HG03095 (cell line): ENCODE measurements around the gene NT5C1B.
"Not testable (repeated sequence)": the region's sequence is repeated elsewhere in the genome, so short reads cannot be mapped to it uniquely, and the experiment has no call there.

ENCODE experiments used
- ATAC-seq: cut with Tn5 transposase; IDR thresholded peaks from one replicate; pipeline ENCODE4 v1.9.1; 2021; ENCODE audit warnings: moderate library complexity; ENCODE audit not compliant: unreplicated experiment

NT5C1B gene

DNA sequence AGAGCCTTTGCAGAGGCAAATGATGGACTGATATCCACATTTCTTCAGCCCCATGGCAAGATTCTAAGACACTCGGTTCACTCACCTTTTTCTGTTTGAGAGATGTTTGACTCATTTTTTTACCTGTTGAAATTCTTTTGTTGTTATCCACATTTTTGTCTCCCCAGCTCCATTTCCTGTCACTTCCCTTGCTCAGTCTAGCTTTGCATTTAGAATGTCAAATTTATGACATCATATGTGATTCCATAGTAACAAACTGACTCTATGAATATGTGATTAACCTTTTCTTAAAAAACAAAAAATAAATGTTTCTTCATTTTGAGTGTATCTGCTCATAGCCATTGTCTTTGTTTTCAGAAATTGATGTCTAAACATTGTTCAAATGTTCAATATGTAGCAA is at the start of gene NT5C1B:
Gene NT5C1B, minus strand, starts transcription at position 216 of the 400 bp plus-strand sequence. Its CDS starts 101 bp downstream, at position 115.
- ATAC-seq: no peak

DNA sequence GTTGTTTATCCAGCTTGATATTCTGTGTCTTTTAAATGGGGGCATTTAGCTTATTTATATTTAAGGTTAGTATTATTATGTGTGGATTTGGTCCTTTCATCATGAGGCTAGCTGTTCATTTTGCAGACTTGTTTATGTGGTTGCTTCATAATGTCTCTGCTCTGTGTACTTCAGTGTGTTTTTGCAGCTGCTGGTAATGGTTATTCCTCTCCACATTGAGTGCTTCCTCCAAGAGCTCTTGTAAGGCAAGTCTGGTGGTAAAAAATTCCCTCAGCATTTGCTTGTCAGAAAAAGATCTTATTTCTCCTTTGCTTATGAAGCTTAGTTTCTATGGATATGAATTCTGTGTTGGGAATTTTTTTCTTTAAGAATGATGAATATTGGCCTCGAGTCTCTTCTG is 47.8 kb upstream of the NT5C1B start:
- ATAC-seq: no peak

DNA sequence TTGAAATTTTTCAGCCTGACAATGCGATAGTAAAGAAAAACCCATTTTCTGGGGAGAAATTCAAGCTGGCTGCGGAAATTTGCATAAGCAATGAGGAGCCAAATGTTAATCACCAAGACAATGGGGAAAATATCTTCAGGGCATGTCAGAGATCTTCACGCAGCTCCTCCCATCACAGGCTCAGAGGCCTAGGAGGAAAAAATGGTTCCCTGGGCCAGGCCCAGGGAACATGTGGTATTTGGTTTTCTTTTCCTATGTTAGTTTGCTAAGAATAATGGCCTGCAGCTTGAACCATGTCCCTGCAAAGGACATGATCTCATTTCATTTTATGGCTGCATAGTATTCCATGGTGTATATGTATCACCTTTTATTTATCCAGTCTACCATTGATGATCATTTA is 43.3 kb upstream of the NT5C1B start:
- ATAC-seq: not testable (repeated sequence)

DNA sequence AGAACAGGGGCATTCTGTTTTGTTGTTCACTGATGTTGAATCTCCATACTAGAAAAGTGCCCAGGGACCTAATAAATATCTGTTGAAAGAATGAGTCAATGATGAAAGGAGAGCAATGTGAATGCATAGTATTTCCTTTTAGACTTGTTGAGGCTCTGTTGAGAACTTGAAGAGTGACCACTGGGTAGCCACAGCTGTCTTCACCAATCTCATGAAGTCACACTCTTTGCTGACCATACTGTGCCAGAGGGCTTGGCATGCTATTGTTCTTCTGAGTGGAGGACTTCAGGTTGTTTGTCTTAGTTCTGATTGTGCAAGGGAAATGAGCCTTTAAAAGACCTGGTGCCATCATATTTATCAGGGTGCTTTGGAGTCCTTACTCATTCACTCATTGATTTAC is 41.6 kb upstream of the NT5C1B start:
- no peak for ATAC-seq

DNA sequence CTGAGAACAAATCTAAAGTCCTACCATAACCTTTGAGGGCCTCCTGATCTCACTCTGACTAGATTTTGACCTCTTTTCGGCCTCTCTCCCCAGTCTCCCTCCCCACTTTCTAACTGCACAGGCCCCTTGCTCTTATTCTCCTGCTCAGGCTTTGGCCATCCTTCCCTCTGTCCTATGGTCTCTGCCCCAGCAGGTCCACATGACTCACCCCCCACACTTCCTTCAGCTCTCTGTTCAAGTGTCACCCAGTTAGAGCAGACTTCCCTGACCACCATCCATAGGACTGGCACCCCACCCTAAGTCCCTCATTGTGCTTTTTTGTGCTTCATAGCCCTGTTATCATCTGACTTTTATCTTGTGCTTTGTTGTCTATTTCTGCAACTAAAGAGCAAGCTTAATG is 41.2 kb upstream of the NT5C1B start:
- no peak for ATAC-seq

DNA sequence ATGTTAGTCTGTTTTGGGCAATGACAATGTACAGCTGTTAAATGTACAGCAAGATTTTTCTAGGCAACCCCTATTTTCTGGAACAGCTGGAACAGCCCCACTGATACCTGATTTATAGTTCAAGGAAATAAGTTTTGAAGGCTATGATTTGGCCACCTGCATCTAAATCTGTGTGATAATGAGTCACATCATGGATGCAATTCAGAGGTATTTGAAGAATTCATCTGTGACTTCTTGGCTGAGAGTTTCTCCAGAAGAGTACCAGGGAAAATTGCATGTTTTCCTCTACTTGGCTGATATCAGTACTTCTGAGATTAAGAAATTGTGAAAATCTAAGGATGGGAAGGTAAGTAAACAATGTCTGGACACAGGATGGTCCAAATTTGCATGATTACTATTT is 40.7 kb upstream of the NT5C1B start:
- ATAC-seq: no peak

DNA sequence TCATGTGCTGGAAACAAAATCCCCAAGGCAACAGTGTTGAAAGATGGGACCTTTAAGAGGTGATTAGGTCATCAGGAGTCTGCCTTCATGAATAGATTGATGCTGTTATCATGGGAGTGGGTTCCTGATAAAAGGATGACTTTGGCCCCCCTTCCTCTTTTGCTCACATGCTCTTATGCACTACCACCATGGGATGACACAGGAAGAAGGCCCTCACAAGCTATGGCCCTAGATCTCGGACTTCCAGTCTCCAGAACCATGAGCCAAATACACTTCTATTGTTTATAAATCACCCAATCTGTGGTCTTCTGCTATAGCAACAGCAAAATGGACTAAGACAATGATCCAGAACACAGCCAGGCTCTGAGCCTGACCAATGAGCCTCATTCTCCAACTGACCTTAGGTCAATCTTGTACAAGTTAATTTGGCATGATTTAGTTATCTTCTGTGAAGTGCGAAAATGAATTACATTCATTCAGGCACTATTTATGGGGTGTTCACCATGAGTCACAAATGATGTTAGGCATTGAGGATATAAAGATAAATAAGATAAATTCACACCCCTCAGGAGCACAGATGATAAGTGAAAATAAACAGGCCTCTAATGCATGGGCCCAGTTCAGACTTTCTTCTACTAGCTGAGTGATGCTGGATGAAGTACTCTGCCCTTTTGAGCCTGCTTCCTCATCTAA is 37.7 kb upstream of the NT5C1B start:
- ATAC-seq: no peak

DNA sequence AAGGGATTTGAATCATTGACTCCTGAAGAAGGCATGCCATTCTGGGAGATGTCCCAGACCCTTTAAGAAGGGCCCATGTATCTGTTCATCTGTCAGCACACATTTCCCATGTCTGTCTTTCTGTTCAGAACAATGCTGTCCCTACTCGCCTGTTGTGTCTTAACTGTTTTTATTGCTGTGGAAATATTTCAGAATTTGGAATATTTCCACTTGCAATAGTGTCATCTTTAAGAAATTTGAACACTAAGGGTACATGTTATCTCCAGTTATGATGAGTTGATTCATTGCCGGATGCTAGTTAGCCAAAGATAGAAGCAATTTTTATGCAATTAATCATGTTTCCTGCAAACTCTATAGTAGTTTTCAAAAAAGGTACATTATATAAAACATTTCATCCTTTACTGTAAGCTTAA is 36.9 kb upstream of the NT5C1B start:
- no peak for ATAC-seq

DNA sequence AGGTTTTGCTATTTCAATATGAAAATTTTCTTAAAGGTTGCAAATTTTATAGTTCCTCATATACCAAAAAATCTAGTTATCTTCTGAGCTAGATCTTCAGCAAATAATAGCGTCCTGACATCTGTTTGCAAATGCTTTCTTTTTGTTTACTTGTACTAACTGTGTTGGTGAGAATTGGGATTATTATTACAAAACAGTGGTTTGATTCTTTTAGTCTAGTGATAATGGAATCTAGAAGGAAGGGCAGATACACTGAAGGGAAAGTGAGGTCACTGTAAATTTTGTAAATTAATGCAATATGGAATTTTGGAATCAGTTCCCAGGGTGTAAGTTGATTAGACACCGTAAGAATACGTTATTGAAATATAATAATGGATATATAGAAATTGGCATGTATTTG is 36.2 kb upstream of the NT5C1B start:
- ATAC-seq: no peak

DNA sequence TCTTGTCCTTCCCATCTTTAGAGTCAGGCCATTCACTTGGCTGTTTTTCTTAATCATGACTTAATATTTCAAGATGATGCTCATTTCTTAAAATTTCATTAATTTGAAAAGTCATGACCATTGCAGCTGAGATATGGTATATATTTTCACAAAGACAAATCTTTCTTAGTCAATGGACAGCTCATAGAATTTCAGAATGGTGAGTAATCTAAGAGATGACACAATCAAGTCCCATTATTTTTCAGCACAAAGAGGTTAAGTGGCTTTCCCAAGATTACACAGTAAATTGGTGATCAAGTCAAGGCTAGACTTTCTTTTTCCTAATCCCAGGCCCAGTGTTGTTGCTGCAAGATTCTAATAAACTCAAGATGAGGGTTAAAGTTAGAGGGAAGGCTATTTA is 34.4 kb upstream of the NT5C1B start:
- no peak for ATAC-seq

DNA sequence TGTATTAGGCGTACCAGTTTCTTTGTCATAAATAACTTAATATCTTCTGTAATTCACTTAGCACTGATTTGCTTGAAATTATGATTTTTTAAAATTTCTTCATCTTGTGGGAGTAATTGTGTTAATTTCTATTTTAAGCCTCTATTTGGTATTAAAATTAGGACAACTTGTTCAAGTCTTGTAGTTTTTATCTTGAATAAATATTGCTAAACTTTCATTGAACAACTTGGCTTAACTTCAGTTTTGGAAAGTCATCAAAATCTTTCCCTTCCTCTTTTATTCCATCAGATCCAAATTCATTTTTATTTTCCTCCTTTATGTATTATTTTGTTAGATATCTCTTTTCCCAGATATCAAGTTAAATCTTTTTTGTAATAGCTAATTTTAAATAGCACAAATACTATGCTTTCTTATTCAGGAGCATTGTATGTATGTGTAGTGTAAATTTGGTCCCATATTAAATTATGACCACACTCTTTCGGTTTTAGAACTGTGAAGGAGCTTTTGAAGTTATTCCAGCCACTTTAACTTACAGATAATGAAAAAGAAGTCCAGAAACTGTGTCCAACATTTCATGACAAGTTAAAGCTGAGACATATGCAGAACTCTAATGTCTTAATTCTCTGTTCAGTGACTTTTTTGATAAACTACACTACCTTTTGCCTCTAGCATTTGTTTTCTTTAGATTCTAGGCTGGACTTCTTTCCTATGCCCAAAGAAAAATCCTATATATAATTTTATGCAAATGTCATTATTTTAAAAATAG is 31.7 kb upstream of the NT5C1B start:
- ATAC-seq: no peak

DNA sequence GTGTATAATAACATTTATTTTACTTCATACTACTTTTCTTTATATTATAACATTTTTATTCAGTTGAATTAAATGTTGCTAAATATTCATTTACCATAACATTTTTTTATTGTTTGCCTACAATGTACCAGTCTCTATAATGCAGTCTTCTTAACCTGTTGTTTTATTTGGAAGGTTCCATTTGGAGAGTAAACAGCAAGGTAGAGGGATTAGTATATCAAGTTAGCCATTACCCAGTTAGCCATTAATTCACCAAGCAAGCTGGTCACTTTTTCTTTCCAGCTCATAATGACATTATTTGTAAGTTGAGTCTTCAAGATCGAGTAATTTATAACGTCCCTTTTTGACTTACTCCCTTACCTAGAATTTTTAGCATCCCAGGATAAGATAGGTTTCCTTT is 29.7 kb upstream of the NT5C1B start:
- no peak for ATAC-seq

DNA sequence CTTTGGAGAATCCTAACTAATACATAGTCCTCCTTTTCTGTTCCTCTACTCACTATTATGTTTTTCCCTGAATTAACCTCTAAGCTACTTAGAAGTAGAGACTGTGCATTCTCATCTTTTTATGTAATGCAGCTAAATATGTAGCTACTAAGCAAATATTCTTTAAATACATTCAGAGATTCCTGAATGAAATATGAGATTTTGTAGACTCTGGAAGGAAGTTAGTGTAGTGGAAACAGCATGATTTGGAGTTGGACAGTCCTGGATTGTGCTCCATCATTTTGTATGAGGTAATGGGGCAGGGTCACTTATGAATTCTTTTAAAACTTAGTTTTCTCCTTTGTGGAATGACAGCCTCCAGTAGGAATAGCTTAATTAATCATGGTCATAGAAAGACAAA is 24.7 kb upstream of the NT5C1B start:
- no peak for ATAC-seq

DNA sequence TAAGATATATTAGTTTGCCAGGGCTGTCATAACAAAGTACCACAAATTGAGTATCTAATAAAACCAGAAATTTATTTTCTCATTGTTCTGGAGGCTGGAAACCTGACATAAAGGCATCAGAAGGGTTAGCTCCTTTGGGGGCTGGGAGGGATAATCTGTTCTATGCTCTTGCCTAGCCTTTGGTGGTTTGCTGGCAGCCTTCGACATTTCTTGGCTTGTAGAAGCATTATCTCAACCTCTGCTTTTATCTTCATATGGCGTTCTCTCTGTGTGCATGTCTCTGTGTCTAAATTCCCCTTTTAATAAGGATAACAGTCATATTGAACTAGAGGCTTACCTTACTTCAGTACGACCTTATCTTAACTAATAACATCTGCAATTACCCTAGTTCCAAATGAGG is 22.8 kb upstream of the NT5C1B start:
- no peak for ATAC-seq

DNA sequence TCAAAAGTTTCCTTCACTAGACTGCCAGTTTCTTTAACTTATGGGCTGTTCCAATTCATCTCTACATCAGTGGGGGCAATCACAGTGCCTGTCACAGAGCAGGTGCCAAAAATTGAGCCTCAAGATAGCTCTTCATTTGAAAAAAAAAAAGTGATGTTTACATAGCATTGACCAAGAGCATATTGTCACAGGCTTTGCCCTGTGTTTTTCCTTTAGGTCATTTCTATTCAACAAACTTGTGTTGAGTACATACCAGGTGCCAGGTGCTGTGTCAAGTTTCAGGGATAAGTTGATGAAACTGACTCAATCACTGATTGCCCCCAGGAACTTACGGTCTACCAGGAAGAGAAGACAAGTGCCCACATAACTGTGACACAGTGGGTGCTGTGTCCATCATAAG is 22.2 kb upstream of the NT5C1B start:
- ATAC-seq: no peak

DNA sequence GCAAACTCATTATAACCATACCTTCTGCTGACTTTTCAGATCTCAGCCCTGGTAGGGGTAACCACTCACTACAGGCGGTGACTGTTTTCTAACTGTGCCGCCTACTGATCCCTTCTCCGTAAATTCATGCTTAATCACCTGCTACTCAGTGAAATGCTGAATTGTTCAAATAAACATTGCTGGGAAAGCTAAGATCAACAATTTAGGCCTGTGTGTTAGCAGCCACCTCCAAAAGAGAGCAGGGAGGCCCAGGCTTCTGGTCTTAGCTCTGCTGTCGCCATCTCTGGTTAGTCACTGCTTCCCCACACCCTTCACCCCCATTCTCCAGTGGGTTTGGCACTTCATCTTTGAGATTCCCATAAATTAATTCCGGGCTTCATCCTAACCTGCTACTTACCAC is 21.8 kb upstream of the NT5C1B start:
- ATAC-seq: no peak

DNA sequence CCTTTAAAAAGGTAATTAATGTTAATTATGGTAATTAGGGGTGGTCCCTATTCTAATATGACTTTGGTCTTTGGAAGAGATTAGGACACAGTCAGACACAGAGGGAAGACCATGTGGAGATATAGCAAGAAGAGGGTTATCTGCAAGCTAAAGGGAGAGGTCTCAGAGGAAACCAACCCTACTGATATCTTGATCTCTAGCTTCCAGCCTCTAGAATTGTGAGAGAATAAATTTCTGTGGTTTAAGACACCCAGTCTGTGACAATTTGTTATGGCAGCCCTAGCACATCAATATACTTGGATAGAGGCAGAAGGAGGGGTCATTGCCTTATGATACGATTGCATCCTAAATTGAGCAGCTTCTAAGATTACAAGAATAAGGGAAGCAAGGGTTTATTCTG is 21.3 kb upstream of the NT5C1B start:
- ATAC-seq: no peak

DNA sequence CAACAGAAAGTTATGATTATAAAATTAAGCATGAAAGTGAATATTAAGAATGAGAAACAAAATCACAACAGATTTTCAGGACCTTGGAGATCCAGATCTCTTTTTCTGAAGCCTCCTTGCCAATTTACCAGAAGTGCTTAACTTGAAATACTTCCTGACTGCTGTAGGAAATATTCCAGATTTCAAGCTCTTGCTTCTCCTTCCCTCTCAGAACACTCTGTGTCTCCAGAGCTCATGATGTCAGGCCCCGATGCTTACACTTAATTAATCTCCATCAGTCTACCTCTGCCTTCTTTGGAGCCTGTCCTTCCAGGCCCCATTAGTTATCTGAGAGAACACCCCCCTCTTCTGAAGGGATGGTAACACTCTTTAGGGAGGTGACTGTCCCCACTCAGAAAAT is 20.7 kb upstream of the NT5C1B start:
- no peak for ATAC-seq

DNA sequence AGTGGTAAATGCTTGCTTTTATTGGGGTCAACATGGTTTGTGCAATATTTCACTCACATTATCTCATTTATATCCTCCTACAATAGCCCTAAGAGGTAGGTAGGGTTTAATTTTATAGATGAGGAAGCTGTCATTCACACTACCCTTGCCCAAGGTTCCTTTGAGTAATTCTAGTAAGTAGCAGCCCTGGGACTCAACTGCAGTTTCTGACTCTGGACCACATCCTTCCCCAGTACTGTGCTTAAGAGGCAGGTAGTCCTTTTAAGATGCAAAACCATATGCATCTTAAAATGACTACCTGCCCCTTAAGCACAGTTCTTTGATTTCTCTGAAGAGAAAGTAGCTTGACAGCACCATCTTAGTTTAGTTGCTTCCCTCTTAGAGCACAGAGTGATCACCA is 15.7 kb upstream of the NT5C1B start:
- peak; percentile 69 for ATAC-seq

DNA sequence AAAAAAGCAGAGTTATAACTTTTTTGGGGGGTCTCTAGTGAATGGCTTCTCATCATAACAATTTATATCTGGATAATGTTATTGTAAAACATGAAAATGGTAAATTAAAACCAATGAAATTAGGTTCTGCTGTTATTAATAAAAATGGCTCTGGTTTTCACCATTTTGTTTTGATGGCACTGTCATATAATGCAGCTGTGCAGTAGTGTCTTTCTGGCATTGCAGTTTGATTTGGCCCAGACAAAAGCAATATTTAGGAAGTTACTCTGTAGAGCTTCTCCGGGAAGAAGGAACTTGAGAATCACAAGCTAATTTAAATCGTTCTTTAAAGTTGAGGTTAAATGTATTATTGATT is 15.1 kb upstream of the NT5C1B start:
- ATAC-seq: no peak

DNA sequence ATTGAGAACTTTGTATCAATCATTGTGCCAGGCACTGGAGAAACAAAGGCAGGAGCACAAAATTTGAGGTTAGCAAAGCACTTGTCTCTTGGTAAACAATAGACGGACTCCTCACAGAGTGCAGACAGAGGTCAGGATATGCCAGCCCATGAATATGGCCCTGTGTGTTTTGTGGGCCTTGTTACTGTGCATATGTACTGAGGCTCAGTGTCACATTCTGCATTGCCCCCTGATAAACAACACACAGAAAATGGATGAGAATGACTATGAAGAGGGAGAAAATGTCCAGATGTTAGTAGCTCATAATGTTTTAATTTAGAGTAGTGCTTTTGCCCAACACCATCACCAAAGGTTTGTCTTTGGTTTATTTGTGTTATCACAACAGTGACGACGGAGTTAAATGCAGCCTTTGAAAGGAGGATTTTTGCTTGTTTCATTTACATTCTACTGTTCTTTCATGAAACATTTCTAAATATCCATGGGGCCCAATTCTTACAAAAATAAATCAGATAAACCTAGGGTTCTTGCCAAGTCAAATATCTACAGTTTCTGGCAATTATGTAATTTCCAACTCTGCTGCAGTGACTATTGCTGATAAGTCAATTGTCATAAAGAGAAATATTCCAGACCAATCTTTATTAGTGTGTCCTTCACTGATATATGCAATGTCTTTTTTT is 14.6 kb upstream of the NT5C1B start:
- no peak for ATAC-seq

DNA sequence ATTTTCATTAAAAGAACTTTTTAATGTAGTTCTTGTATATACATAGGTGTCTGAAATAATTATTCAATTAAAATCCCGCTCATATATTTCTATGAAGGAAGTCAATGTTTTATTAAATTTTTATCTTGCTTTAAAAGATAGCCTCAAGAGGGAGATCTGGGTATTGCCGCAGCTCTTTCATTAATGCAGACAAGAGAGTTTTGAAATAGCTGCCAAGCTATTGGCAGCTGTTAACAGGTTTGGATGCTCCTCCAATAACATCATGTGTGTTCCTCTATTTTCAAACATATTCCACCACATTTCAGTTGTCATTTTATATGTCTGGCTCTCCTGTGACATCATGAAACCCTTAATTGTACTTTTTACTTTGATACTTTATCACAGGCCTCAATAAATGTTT is 12.9 kb upstream of the NT5C1B start:
- ATAC-seq: no peak
